ENCODE results near the gene MROH8.

The MROH8 gene

GRCh38 chr20:37133952-37134351 lies 45.4 kb downstream of the MROH8 start:
- TF ChIP-seq POLR2AphosphoS5 (IDR thresholded peaks at IDR 0.05; ENCODE audit: low read depth, low read length) (no peak), SIN3A (IDR thresholded peaks at IDR 0.05; ENCODE audit: borderline replicate concordance, insufficient read depth, low read length) (no peak), TAF1 (IDR thresholded peaks at IDR 0.05; ENCODE audit: borderline replicate concordance, insufficient read depth, low read length) (no peak), FOXP2 (optimal IDR thresholded peaks at IDR 0.05; ENCODE audit: borderline replicate concordance, extremely low read depth, extremely low read length, insufficient read depth) (no peak), REST (IDR thresholded peaks at IDR 0.05; ENCODE audit: insufficient read depth in 1 of 2, low read depth in 2 of 2, low read length in 2 of 2) (no peak)

DNA sequence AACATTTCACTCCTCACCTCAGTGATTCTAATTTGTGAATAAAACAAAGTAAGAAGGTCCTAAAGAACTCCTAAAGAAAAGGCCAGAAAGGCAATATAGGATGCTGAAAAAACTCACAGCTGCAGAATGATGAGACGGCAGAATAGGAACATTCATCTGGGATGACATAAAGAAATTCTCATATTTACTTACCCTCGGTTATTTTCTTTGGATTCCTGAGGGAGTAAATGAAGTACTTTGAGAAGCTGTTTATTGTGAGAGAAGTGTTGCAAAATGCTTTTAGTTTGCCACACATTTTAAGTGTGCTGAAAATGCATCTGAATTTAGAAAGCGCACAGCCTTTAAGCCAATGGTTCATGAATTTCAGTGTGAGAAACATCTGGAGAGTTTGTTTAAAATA lies 47.9 kb downstream of the MROH8 start:
- TF ChIP-seq REST (IDR thresholded peaks at IDR 0.05; ENCODE audit: insufficient read depth in 1 of 2, low read depth in 2 of 2, low read length in 2 of 2) (no peak), POLR2AphosphoS5 (IDR thresholded peaks at IDR 0.05; ENCODE audit: low read depth, low read length) (no peak), SIN3A (IDR thresholded peaks at IDR 0.05; ENCODE audit: borderline replicate concordance, insufficient read depth, low read length) (no peak), FOXP2 (optimal IDR thresholded peaks at IDR 0.05; ENCODE audit: borderline replicate concordance, extremely low read depth, extremely low read length, insufficient read depth) (no peak), TAF1 (IDR thresholded peaks at IDR 0.05; ENCODE audit: borderline replicate concordance, insufficient read depth, low read length) (no peak)

DNA sequence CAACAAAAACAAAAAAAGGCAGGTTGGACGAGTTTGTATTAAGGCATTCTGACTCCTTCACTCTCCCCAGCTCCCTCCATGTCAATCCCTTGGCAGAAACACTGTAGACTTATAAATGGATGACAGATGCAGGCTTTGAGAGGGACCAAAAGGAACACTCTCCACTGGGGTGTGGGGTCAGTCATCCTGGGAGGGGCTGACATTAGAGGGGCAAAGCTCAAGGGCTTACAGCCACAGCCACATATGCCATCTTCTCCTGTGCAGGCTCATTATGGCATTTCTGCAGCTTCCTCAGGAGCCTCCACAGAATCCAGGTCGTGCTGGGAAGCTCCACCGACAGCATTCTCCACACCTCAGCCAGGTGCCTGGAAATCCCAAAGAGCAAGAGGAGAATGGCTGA lies 50.5 kb downstream of the MROH8 start:
- TF ChIP-seq TAF1 (IDR thresholded peaks at IDR 0.05; ENCODE audit: borderline replicate concordance, insufficient read depth, low read length): no peak
- no peak for TF ChIP-seq SIN3A (IDR thresholded peaks at IDR 0.05; ENCODE audit: borderline replicate concordance, insufficient read depth, low read length)
- TF ChIP-seq REST (IDR thresholded peaks at IDR 0.05; ENCODE audit: insufficient read depth in 1 of 2, low read depth in 2 of 2, low read length in 2 of 2): no peak

- TF ChIP-seq POLR2AphosphoS5 (IDR thresholded peaks at IDR 0.05; ENCODE audit: low read depth, low read length): no peak
- no peak for TF ChIP-seq SIN3A (IDR thresholded peaks at IDR 0.05; ENCODE audit: borderline replicate concordance, insufficient read depth, low read length)
- TF ChIP-seq FOXP2 (optimal IDR thresholded peaks at IDR 0.05; ENCODE audit: borderline replicate concordance, extremely low read depth, extremely low read length, insufficient read depth): no peak
- no peak for TF ChIP-seq TAF1 (IDR thresholded peaks at IDR 0.05; ENCODE audit: borderline replicate concordance, insufficient read depth, low read length)
- no peak for TF ChIP-seq REST (IDR thresholded peaks at IDR 0.05; ENCODE audit: insufficient read depth in 1 of 2, low read depth in 2 of 2, low read length in 2 of 2)
Observed at GRCh38 chr20:37123441-37123840, 55.9 kb downstream of the MROH8 start.

DNA sequence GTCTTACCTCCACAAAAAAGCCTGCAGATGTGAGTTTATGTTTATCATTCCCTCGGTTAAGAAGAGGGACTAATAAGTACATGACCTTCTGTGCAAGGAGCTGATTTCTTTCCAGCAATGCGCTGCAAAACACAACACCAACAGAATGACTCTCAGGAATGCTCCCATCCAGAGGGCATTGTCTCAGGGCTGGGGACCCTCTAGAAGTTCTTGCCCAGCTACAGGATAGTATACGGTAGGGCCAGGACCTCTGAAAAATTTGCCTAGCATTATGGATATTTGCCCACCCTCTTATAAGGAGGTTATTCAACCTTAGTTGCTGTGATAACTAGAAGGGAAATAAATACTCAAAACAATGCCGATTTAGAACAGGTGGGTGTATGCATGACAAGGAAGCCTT lies 58.9 kb downstream of the MROH8 start:
- TF ChIP-seq POLR2AphosphoS5 (IDR thresholded peaks at IDR 0.05; ENCODE audit: low read depth, low read length) (no peak), REST (IDR thresholded peaks at IDR 0.05; ENCODE audit: insufficient read depth in 1 of 2, low read depth in 2 of 2, low read length in 2 of 2) (no peak)
